ENCODE data around the gene CNPPD1. TPM values are rescaled to one million over a fixed set of nuclear protein-coding genes. Genes with fewer than 3 reads are reported as not detected.

The CNPPD1 gene
- total RNA-seq, 2 experiments from 2014 or later, result 42.3 to 43.4 TPM

DNA sequence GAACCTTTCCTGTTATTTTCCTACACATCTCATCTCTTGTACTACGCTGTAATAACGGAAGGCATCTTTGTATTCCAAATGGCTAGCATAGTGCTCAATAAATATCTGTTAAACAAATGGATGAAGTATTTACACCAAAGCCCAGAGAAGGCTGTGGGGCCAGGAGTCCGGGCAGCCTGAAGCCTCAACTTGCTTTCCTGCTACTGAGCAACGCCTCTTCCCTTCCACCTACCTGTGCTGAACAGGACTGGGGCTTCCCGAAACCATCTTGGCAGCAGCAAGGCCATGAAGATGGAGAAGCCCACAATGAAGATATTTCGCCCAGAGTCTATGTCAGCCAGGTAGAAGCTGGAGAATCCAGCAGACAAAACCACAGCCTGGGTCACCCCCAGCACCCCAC is 13.6 kb downstream of the CNPPD1 start:
- Histone ChIP-seq H3K9me3 (ENCODE audit: control insufficient read depth in 1 of 2, insufficient read depth in 1 of 2, low read length in 2 of 2) (no peaks in the 10 kb centered on the region), H3K27me3 (ENCODE audit: control insufficient read depth in 1 of 2, insufficient read depth in 2 of 2, low read length in 2 of 2) (no peaks in the 10 kb centered on the region), H3K4me3 (ENCODE audit: low read length) (no peak overlapping the region), H3K27ac (ENCODE audit: low read depth in 1 of 2, low read length in 2 of 2) (no peak overlapping the region), H3K36me3 (ENCODE audit: insufficient read depth, low read length) (peaks cover 3% of the 10 kb centered on the region), H3K4me1 (ENCODE audit: insufficient read depth, low read length) (peaks cover 17% of the 10 kb centered on the region)
- peaks cover 24% of the 10 kb centered on the region for H3K4me1 Mint-ChIP-seq (ENCODE audit: low read depth)
- peaks cover 13% of the 10 kb centered on the region for H3K36me3 Mint-ChIP-seq (ENCODE audit: low read depth)
- CTCF ChIA-PET, result no interaction called here
- DNase-seq, result no peak
- no peak for ATAC-seq (ENCODE audit: poor library complexity)
- no peak overlapping the region for H3K27ac Mint-ChIP-seq
- no peaks in the 10 kb centered on the region for H3K27me3 Mint-ChIP-seq
- no peaks in the 10 kb centered on the region for H3K9me3 Mint-ChIP-seq
- intact Hi-C loops (cut with DNase I, micrococcal nuclease), result loop anchor here in 1 of 2 experiments (5.0 kb wide), 1 partner anchor 224 kb away; the partner anchor contains the start of gene DNPEP
- peak overlapping the region; percentile 8 for H3K4me3 Mint-ChIP-seq
- TF ChIP-seq, protein P1, sequence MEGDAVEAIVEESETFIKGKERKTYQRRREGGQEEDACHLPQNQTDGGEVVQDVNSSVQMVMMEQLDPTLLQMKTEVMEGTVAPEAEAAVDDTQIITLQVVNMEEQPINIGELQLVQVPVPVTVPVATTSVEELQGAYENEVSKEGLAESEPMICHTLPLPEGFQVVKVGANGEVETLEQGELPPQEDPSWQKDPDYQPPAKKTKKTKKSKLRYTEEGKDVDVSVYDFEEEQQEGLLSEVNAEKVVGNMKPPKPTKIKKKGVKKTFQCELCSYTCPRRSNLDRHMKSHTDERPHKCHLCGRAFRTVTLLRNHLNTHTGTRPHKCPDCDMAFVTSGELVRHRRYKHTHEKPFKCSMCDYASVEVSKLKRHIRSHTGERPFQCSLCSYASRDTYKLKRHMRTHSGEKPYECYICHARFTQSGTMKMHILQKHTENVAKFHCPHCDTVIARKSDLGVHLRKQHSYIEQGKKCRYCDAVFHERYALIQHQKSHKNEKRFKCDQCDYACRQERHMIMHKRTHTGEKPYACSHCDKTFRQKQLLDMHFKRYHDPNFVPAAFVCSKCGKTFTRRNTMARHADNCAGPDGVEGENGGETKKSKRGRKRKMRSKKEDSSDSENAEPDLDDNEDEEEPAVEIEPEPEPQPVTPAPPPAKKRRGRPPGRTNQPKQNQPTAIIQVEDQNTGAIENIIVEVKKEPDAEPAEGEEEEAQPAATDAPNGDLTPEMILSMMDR (IDR thresholded peaks at IDR 0.05), result no peak
- POLR2A ChIA-PET, result no interaction called here

DNA sequence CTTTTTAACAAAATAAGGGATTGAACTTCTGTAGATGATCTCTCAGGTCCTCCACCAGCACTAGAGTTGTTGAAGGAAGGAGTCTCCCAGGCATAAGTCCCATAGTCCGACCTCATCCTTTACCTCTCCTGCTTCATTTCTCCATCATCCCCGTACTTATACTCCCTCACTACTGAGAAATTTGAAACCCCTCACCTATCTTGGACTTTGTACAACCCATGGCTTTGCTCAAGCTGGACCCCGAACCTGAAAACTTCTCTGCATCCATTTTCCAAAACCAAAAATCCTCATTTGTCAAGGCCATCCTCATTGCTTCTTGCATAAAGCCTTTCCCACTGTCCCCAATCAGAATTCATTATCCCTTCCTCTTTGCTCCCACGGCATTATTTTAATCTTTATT is 15.6 kb downstream of the CNPPD1 start:
- Histone ChIP-seq H3K27ac (ENCODE audit: low read depth in 1 of 2, low read length in 2 of 2) (peak overlapping the region; percentile 52 to 77), H3K9me3 (ENCODE audit: control insufficient read depth in 1 of 2, insufficient read depth in 1 of 2, low read length in 2 of 2) (no peaks in the 10 kb centered on the region), H3K4me1 (ENCODE audit: insufficient read depth, low read length) (peaks cover 17% of the 10 kb centered on the region), H3K36me3 (ENCODE audit: insufficient read depth, low read length) (peaks cover 19% of the 10 kb centered on the region), H3K27me3 (ENCODE audit: control insufficient read depth in 1 of 2, insufficient read depth in 2 of 2, low read length in 2 of 2) (no peaks in the 10 kb centered on the region), H3K4me3 (ENCODE audit: low read length) (peak overlapping the region; percentile 78)
- DNase-seq, result no peak
- no peaks in the 10 kb centered on the region for H3K9me3 Mint-ChIP-seq
- TF ChIP-seq, protein P1 (IDR thresholded peaks at IDR 0.05), result no peak
- ATAC-seq (ENCODE audit: poor library complexity), result no peak
- ChIA-PET POLR2A (interaction anchor here (0.6 to 3.5 kb wide), 3 partner anchors 16 to 69 kb away, joined by 3 to 26 read pairs (median 10); partner anchors contain the start of genes ANKZF1, CNPPD1 and ZFAND2B), CTCF (interaction anchor here (1.3 to 4.6 kb wide), 3 partner anchors 45 to 134 kb away, joined by 4 to 29 read pairs (median 17); partner anchors contain the start of genes DNAJB2 and ZFAND2B)
- H3K4me1 Mint-ChIP-seq (ENCODE audit: low read depth), result peaks cover 24% of the 10 kb centered on the region
- H3K27me3 Mint-ChIP-seq, result no peaks in the 10 kb centered on the region
- intact Hi-C loops (cut with DNase I, micrococcal nuclease), result loop anchor here in 1 of 2 experiments (1.0 to 5.0 kb wide), 4 partner anchors 10 to 226 kb away; partner anchors contain the start of genes DNPEP and ZFAND2B
- peak overlapping the region; percentile 94 for H3K4me3 Mint-ChIP-seq
- peaks cover 34% of the 10 kb centered on the region for H3K36me3 Mint-ChIP-seq (ENCODE audit: low read depth)
- peak overlapping the region; percentile 94 for H3K27ac Mint-ChIP-seq

DNA sequence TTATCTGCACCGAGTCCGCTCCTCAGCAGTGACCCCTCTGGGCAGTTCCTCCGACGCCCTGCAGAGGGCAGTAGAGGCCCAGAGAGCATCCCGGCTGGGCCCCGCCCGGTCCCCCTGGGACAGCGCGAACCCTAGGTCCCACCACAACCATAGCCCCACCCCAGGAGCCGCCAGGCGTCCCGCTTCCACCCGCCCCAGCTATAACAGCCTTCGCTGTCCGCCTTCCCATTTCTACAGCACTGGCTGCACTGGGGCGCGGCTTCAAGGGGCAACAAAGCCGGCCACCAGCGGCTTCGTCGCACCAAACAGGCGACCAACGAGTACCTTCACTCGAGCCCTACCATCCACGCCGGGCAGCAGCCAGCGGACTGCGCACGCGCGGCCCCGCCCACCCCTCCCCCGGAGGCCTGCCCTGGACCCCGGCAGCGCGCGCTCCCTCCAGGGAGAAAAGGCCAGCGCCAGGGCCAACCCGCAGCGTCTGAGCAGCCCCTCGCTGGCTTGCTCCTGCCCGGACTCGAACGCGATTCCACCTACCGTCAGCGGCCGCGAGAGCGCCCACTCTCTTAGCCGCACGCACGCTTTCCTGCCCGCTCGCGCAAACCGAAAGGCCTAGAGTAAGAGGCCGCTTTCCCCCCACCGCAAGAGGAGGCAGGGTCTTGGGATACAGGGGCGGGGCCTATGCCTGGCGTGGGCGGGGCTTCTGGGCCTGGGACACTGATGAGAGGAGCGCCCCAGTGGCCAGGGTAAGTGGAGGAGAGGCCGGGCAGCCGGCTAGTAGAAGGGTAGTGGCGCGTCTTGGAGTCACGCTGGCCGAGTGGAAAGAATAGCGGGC is 16.3 kb downstream of the CNPPD1 start, which contains the start of gene NHEJ1:
Gene NHEJ1, minus strand, starts transcription at position 630 of the 832 bp plus-strand sequence. CDS start 2,453 bp downstream, outside the sequence.
- peaks cover 34% of the 10 kb centered on the region for H3K36me3 Mint-ChIP-seq (ENCODE audit: low read depth)
- Histone ChIP-seq H3K9me3 (ENCODE audit: control insufficient read depth in 1 of 2, insufficient read depth in 1 of 2, low read length in 2 of 2) (no peaks in the 10 kb centered on the region), H3K36me3 (ENCODE audit: insufficient read depth, low read length) (peaks cover 19% of the 10 kb centered on the region), H3K27ac (ENCODE audit: low read depth in 1 of 2, low read length in 2 of 2) (peak within 1 kb of the TSS; percentile 52 to 77), H3K27me3 (ENCODE audit: control insufficient read depth in 1 of 2, insufficient read depth in 2 of 2, low read length in 2 of 2) (no peaks in the 10 kb centered on the region), H3K4me1 (ENCODE audit: insufficient read depth, low read length) (peaks cover 17% of the 10 kb centered on the region), H3K4me3 (ENCODE audit: low read length) (peak within 1 kb of the TSS; percentile 78)
- peak within 1 kb of the TSS; percentile 94 for H3K4me3 Mint-ChIP-seq
- H3K27me3 Mint-ChIP-seq, result no peaks in the 10 kb centered on the region
- peaks cover 24% of the 10 kb centered on the region for H3K4me1 Mint-ChIP-seq (ENCODE audit: low read depth)
- DNase-seq (peak; percentile 82 to 97 (median 90)), ATAC-seq (ENCODE audit: poor library complexity) (peak; percentile 90)
- intact Hi-C loops (cut with DNase I, micrococcal nuclease), result loop anchor here (1.0 to 5.0 kb wide), 8 partner anchors 11 to 227 kb away; partner anchors contain the start of genes DNPEP (in 1 of the 2), RETREG2 (in 1 of the 2) and ZFAND2B (in 1 of the 2)
- H3K9me3 Mint-ChIP-seq, result no peaks in the 10 kb centered on the region
- TF ChIP-seq, protein P1 (IDR thresholded peaks at IDR 0.05), result peak; percentile 97
- ChIA-PET CTCF (interaction anchor here (0.6 to 4.8 kb wide), 16 partner anchors 10 to 228 kb away, joined by 3 to 32 read pairs (median 4); partner anchors contain the start of genes CNPPD1, DNAJB2, TUBA4A and TUBA4B), POLR2A (interaction anchor here (0.7 to 3.5 kb wide), 13 partner anchors 15 to 227 kb away, joined by 3 to 26 read pairs (median 4); partner anchors contain the start of genes ANKZF1, CNPPD1, DNAJB2 and ZFAND2B)
- peak within 1 kb of the TSS; percentile 94 for H3K27ac Mint-ChIP-seq
